ENCODE measurements around the gene GIGYF2.

GRCh38 chr2:232697807-232698110, 628 bp downstream of the GIGYF2 start:
- TF ChIP-seq, protein P1, sequence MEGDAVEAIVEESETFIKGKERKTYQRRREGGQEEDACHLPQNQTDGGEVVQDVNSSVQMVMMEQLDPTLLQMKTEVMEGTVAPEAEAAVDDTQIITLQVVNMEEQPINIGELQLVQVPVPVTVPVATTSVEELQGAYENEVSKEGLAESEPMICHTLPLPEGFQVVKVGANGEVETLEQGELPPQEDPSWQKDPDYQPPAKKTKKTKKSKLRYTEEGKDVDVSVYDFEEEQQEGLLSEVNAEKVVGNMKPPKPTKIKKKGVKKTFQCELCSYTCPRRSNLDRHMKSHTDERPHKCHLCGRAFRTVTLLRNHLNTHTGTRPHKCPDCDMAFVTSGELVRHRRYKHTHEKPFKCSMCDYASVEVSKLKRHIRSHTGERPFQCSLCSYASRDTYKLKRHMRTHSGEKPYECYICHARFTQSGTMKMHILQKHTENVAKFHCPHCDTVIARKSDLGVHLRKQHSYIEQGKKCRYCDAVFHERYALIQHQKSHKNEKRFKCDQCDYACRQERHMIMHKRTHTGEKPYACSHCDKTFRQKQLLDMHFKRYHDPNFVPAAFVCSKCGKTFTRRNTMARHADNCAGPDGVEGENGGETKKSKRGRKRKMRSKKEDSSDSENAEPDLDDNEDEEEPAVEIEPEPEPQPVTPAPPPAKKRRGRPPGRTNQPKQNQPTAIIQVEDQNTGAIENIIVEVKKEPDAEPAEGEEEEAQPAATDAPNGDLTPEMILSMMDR (IDR thresholded peaks at IDR 0.05): no peak
- TF ChIP-seq POLR2A (IDR thresholded peaks at IDR 0.05): no peak
